Measurements from ENCODE around the gene TRAK1.
"Not testable (repeated sequence)": the region's sequence is repeated elsewhere in the genome, so short reads cannot be mapped to it uniquely, and the experiment has no call there.

The TRAK1 gene

DNA sequence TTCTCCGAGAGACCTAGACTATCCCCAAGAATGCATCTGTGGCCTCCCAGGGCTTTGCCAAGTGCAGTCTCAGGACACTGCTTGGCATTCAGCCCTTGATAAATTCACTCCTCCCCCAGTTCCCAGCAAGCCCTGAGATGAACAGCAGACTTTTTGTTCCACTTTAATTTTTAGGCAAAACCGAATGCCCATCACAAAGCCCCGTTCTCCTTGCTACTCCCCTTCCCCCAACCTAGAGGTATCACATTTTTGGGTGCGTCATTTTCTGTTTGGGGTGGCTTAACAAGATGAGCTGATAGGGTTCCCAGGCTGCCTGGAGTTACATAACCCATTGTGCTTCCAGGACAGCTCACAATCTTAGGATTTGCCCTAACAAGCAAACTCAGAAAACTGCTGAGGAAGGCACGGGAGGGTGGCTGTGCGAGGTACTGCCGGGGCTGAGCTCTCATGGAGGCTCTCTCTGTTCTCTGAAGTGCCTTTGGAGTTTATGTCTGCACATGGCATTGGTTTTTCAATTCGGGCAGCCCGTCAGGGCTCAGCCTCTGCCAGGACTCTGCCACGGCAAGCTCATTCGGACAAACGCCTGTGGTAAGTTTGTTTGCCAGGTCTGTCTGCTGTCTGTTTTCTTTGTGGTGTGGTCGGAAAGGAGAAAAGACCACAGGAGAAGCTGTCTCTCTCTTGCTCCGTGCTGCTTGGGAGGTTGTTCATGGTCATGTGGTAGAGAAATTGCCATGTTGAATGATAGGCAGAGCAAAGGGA lies at the start of gene TRAK1:
TRAK1 (plus strand) TSS at position 385 of the 759 bp plus-strand sequence; CDS start at position 498, 113 bp downstream.
- DNase-seq, result no peak

DNA sequence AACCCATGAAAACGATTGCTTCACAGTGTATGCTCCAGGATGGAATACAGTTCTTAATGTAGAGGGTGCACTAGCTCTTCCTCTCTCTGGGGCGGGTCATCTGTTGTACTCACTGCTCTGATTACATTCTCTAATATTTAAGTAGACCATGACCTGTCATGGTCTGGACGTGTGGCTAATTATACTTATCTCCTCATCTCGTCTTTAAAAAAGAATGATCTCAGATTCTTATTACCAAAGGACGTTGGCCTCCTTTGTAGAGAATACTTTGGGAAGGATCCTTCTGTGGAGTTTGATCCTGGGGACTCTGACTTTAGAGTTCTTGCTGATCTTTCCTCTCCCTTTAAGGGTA lies 48.4 kb upstream of the TRAK1 start:
- DNase-seq, result peak; percentile 16

GRCh38 chr3:42043099-42043813 lies 47.9 kb upstream of the TRAK1 start:
- peak; percentile 34 for DNase-seq

DNA sequence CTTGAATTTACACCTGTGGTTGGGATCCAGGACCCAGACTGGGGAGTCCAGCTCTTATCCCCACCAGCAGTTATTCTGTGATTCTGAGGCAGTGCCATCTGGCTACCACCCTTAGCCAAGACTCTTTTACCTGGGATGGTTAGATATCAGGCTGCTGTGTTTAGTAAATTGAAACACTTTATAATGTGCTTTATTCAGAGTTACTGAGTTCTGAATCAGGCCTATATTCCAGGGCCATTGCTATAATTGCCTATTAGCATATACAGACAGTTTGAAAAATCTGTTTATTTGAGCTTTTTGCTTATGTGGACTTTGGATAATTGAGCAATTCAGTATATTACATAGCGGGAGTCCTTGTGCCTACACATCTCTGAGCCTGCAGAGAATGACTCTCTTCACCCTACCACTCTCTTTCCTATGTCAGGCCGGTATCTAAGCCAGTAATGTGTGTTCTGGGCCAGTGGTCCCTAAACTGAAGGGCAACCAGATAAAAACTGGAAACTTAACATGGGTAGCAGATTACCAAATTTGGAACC lies 45.4 kb upstream of the TRAK1 start:
- DNase-seq, result no peak

GRCh38 chr3:42048526-42048925 lies 42.6 kb upstream of the TRAK1 start:
- DNase-seq, result not testable (repeated sequence)

- DNase-seq, result no peak
Observed at GRCh38 chr3:42050126-42050525, 41.0 kb upstream of the TRAK1 start.

DNA sequence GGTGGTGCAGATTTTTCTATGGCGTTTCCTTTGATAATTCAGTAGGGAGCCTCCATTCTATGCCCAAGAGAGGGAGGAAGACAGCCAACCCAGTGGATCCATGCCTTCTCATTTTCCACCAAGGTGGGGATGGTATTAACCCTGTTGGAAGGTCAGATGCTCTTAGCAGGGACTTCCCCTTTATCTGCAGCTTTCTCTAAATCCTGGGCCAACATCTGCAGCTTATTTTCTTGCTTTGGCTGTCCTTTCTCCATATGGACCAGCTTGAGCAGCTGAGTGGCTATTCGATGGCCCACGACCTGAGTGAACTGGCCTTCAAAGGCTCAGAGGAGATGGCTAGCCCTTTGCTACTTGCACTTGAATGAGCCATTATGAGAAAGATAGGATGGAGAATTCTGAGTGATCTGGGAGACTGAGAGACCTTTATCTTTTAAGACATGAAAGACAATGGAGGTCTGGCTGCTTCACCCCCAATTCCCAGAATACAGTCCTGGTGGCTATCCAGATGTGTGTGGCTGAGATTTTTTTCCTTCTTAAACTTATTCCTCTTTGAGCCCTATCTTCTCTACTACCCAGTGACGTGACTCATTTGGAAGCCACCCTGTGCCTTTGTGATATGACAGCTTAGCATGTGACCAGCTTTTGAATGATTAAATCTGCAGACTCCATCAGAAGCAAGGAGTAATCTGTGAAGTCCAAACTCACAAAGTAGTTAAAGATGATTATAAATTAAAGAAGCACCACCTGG lies 39.6 kb upstream of the TRAK1 start:
- no peak for DNase-seq

DNA sequence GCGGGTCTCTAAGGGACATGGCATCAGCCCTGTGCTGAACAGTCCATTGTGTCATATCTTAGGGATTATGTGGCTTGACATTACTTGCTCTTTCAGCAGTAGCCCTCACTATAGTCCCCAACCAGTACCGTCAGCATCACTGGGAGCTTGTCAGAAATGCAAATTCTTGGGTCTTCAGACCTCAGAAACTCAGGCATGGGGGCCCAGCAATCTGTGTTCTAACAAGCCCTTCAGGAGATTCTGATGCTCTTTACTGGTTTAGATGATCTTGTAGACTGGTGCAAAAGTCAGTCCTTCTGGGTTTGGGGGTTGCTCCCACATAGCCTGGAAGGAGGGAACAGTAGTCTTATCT lies 39.0 kb upstream of the TRAK1 start:
- DNase-seq, result no peak

DNA sequence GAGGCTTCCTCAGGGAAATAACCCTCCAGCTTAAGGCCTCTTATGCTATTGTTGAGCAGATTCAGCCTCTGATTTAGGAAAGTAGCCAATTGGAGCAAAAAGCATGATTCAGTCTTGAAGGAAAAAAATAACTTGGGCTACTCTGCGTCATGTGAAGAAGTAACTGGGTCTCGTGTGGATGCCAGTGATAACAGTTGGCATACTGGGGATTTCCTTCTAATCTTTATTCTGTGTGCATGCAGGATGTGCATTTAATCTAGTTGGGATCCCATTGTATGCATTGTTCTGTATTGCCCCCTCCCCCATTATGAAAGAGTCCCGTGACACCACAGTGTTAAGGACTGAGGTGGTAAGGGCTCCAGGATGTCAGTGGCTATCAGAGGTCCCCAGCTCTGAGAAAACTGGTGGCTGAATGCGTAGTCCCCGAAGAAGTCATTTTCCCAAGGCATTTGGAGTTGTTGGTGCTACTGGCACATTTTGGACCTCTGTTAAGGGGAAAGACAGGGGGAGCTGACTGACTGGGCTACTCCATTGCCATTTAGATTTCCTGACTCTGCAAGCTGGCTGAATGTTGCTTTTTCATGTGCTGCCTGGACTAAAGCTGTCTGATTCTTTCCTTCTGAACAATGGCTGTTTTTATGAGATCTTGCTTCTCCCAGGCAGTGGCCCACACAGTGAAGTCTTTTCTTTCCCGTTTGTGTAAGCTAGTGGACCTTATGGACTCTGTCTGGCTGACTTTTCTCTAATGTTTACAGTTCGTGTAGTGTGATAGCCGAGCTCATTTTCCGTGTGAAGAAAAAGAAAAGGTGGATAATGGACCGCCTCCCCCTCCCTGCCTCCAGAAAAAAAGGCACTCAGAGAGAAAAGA lies 38.4 kb upstream of the TRAK1 start:
- DNase-seq, result no peak

DNA sequence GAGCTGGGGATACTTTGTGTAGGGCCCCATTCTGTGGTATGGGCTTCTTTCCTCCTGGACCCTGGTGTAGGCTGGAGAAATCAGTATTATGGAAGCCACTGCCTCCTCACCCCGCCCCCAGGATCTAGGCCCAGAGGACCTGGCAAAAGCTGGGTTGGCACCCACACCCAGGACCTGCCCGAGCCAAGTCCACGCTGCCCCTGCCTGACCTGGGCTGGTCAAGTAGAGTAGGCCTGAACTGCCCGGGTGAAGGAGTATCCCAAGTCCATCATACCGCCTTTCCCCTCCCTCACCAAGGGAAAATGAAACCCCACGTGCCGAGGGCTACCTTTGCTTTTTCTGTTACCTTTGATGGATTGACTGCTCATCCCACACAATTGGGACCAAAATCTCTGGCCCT lies 37.7 kb upstream of the TRAK1 start:
- no peak for DNase-seq

GRCh38 chr3:42055291-42055690 lies 35.9 kb upstream of the TRAK1 start:
- no peak for DNase-seq

- no peak for DNase-seq
Observed at GRCh38 chr3:42056840-42057239, 34.3 kb upstream of the TRAK1 start.

DNA sequence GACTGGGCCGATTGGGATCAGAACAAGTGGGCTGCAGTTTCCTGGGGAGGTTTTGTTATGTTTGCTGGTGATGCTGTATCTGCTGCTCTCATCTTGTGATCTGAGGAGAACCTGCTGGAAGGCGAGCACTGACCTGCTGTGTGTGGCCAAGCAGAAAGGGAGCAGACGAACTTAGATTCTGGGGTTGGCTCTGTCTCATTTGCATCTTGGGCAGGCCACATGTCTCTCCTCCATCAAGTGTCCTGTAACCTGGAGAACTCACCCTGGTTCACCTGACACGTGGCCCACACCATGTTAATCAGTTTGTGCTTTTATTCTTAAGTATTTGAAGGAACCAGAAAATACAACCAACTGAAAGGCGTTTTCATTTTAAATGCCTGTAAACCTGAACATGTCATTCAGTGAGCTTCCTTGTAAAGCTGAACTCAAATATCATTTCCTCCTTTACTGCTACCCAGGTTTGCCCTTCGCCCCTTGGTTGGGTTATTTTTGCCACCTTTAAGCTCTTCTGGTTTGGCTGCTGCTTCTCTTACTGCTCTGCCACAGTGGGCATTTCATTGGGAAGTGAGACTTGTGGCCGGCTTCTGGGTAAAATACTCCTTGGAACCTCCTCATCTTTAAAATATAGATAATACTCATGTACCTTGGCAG lies 33.5 kb upstream of the TRAK1 start:
- no peak for DNase-seq

- no peak for DNase-seq
Observed at GRCh38 chr3:42061025-42061712, 30.0 kb upstream of the TRAK1 start.

DNA sequence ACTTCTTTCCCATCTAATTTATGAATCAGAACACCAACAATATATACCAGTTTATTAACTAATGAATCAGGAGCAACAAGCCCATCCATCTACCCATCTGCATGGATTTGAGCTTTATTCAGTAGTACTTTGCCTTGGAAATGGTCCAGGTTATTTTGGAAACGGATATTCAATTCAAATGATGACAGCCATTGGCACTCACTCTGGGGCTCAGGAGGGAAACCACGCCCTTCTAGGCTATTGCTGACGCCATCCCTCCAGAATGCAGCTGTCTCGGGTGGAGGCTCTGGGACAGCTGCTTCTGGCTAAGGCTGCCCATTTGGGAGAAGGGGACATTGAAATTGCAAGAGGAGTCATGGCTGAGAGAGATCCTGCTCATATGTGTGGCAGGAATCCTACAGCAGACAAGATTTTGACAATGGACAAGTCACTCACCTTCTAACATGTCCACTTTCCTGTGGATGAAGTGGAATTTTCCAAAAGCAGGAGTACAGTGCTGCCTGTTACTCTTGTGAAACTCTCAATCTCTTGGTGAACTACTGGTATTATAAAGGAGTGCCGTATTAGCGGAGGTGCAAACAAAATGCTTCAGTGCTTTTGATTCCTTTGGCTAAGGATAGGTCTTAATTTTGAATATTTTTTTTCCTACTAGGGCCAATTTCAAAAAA lies 29.3 kb upstream of the TRAK1 start:
- no peak for DNase-seq

- no peak for DNase-seq
Observed at GRCh38 chr3:42062464-42062863, 28.7 kb upstream of the TRAK1 start.

DNA sequence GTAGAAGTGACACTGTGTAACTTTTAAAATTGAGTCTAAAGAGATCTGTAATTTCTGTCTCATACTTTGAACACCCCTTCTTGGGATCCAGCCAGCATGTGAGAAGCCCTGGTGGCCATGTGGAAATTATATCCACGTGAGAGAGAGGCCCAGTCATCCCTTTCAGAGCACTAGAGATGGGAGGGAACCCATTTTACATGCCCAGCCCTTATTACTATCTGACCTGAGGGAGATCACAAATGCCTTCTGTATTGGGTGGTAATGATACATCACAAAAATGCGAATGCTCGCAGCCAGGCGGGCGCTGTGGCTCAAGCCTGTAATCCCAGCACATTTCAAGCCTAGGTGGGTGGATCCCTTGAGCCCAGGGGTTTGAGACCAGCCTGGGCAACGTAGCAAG lies 27.3 kb upstream of the TRAK1 start:
- peak; percentile 69 for DNase-seq

DNA sequence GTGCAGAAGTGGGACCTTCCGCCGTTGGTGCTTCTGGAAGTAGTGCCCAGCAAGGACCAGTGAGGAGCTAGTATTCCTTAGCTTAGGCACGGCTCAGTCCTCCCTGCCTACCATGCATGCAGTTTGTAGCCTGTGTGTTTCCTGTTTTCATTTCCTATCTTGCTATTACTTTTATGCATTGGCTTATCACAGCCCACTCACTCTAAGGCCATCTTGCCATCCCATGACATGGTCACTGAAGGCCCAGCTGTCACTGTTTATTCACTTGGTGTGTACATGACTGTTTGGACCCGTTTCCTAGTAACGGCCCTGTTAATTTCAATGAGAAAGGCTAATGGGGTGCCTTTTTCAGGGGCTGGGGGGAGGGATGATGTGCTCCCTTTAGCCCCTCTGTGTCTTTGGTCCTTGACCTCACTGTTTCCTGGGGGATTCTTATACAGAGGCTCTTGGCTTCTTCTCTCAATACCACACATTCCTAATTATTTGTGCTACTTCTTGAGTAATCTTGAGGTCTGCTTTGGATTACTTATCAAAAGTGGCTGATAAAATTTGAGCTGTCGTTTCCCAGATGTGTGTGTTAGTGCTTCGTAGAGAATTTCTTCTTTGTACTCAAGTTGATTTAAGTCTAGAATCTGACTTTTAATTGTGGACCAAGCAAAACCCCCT lies 24.5 kb upstream of the TRAK1 start:
- no peak for DNase-seq

- no peak for DNase-seq
Observed at GRCh38 chr3:42067326-42067725, 23.8 kb upstream of the TRAK1 start.
